ENCODE results near the gene ELMOD1. TPM values are rescaled to one million over a fixed set of nuclear protein-coding genes. Genes with fewer than 3 reads are reported as not detected.

ELMOD1 gene
- total and polyA plus RNA-seq, 9 donors, result 0.17 to 0.69 (median 0.24) TPM; not detected in 3

DNA sequence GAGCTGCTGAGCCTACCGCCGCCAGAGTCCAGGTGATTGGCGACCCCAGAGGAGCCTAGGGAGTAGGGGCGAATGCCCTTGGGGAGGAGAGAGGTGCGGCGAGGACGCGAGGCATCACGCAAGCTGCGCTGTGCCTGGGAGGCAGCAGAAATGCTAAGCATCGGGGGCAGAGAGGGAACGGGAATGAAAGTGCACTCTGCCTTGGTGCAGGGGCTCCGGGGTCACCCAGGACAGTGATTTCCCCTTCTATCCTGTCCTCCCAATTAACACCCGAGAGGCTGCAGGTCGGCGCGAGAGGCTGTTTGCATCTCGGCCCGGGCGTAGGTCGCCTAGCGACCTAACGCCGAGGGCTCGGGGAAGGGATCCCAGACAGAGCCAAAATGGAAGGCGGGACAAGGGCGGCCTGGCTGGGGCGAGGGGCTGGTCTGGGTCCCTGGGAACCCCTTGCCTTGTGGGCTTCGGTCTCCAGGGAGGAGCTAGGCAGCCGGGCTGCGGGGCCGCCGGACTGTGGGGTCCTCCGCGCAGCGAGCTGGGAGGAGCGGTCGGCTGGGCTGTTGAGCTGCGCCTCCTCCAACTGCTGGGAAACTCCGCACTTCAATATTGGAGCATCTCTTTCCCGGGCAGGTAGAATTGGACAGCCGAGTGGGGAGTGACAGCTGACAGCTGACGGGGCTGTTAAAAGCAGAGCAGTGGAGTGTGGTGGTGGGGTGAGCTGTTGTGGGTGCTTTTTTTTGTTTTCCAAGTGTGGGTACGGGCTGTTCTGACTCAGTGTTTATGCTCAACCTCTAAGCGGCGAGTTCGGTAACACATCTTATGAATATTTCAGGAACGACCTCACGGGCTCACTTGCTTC is 657 bp downstream of the ELMOD1 start:
- H3K27me3 ChIP-seq, result no peaks in the 10 kb centered on the region
- no peak overlapping the region for H3K27ac ChIP-seq

DNA sequence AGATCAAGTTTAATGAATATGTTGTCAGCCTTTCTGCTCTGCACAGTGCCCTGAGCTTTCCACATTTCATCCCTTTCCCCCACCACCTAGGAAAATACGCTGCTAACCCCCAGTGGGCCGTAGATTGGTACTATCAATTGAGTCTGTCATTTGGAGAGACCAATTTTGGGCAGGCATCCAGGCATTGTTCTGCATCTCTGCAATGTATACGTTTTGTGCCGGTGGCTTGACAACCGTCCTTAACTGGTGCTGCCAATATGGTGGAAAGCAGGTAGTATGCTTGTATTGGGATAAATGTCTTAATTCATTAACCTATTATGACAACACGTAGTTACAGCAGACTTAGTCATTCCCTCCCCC is 1.3 kb downstream of the ELMOD1 start:
- H3K36me3 ChIP-seq, result no peaks in the 10 kb centered on the region
- no peaks in the 10 kb centered on the region for H3K27me3 ChIP-seq
- no peak overlapping the region for H3K27ac ChIP-seq
- H3K4me1 ChIP-seq (ENCODE audit: insufficient read depth), result peaks cover 6% of the 10 kb centered on the region
- intact Hi-C loops (cut with DNase I), result no loop called here
- 13 to 17% (median 14%) methylated on average over 6 of the region's 6 CpGs for WGBS, 3 donors
- TF ChIP-seq POLR2A (IDR thresholded peaks at IDR 0.05) (no peak), EP300 (IDR thresholded peaks at IDR 0.05) (no peak)
- TF ChIP-seq, protein P1, sequence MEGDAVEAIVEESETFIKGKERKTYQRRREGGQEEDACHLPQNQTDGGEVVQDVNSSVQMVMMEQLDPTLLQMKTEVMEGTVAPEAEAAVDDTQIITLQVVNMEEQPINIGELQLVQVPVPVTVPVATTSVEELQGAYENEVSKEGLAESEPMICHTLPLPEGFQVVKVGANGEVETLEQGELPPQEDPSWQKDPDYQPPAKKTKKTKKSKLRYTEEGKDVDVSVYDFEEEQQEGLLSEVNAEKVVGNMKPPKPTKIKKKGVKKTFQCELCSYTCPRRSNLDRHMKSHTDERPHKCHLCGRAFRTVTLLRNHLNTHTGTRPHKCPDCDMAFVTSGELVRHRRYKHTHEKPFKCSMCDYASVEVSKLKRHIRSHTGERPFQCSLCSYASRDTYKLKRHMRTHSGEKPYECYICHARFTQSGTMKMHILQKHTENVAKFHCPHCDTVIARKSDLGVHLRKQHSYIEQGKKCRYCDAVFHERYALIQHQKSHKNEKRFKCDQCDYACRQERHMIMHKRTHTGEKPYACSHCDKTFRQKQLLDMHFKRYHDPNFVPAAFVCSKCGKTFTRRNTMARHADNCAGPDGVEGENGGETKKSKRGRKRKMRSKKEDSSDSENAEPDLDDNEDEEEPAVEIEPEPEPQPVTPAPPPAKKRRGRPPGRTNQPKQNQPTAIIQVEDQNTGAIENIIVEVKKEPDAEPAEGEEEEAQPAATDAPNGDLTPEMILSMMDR (IDR thresholded peaks at IDR 0.05), result no peak
- no peaks in the 10 kb centered on the region for H3K9me3 ChIP-seq
- no peak for DNase-seq
- no peak overlapping the region for H3K4me3 ChIP-seq

More for the DNA sequence above, 657 bp downstream of the ELMOD1 start:
- Histone ChIP-seq H3K4me3 (peak overlapping the region; percentile 41), H3K4me1 (ENCODE audit: insufficient read depth) (peaks cover 6% of the 10 kb centered on the region), H3K9me3 (no peaks in the 10 kb centered on the region), H3K36me3 (no peaks in the 10 kb centered on the region)
- TF ChIP-seq EP300 (IDR thresholded peaks at IDR 0.05) (no peak), POLR2A (IDR thresholded peaks at IDR 0.05) (no peak)
- TF ChIP-seq, protein P1 (IDR thresholded peaks at IDR 0.05), result no peak
- no peak for DNase-seq
- intact Hi-C loops (cut with DNase I), result no loop called here
- 0 to 1% (median 1%) methylated on average over 45 to 49 of the region's 49 CpGs for WGBS, 3 donors

DNA sequence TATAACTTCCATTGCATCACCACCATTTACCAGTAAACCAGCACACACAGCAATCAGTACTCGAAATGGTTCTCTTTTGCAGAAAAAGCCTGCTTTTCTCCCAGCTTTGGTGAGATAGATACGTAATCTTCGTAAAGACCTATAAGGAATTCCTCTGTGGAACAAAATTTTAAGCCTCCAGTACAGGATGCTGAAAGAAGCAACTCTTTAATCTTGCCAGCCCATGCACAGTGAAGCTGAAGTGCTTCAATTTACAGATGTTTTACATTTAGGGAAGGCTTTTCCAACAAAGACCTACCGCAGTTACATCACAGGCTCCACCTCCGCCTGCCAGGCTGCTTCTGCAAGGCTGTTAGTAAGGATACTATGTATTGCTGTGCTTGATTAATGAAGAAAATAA is 1.9 kb downstream of the ELMOD1 start:
- no peak overlapping the region for H3K27ac ChIP-seq
- no peaks in the 10 kb centered on the region for H3K9me3 ChIP-seq
- WGBS, 3 donors, result 14 to 41% (median 16%) methylated on average over 5 of the region's 5 CpGs
- H3K4me1 ChIP-seq (ENCODE audit: insufficient read depth), result peaks cover 6% of the 10 kb centered on the region
- no peak for DNase-seq
- H3K4me3 ChIP-seq, result no peak overlapping the region
- H3K27me3 ChIP-seq, result no peaks in the 10 kb centered on the region
- TF ChIP-seq POLR2A (IDR thresholded peaks at IDR 0.05) (no peak), EP300 (IDR thresholded peaks at IDR 0.05) (no peak)
- no peaks in the 10 kb centered on the region for H3K36me3 ChIP-seq
- intact Hi-C loops (cut with DNase I), result no loop called here

DNA sequence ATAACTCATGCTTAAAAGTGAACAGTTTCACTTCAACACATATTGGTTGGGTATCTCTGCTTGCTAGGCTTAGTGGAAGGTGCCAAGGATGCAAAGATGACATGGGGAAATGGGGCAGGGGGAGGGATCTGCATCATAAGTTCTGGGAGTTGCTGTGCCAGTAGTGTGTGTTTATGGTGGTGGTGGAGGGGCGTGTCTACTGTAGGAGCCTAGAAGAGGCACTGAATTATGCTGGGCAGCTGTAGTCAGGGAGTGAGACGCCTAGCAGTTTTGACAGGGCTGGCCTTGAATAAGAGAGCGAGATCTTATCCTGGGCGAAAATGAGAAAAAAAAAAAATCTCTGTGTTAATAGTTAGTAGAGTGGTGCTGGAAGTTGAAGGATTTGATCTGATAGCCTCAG is 3.0 kb downstream of the ELMOD1 start:
- WGBS, 3 donors, result 24 to 55% (median 26%) methylated on average over 4 of the region's 4 CpGs

More for the DNA sequence above, 3.0 kb downstream of the ELMOD1 start:
- no peak for DNase-seq
- H3K27me3 ChIP-seq, result no peaks in the 10 kb centered on the region
- H3K4me1 ChIP-seq (ENCODE audit: insufficient read depth), result peaks cover 6% of the 10 kb centered on the region
- intact Hi-C loops (cut with DNase I), result no loop called here
- H3K4me3 ChIP-seq, result no peak overlapping the region
- TF ChIP-seq, protein P1 (IDR thresholded peaks at IDR 0.05), result no peak
- TF ChIP-seq EP300 (IDR thresholded peaks at IDR 0.05) (no peak), POLR2A (IDR thresholded peaks at IDR 0.05) (no peak)
- no peaks in the 10 kb centered on the region for H3K9me3 ChIP-seq
- H3K36me3 ChIP-seq, result no peaks in the 10 kb centered on the region
- H3K27ac ChIP-seq, result no peak overlapping the region

All from ovary (tissue), 9 donors.